H1 (cell line): ENCODE measurements around the gene COL9A2. TPM values are rescaled to one million over a fixed set of nuclear protein-coding genes. Genes with fewer than 3 reads are reported as not detected.

Experiments
- BCL11A ChIP-seq, 2 experiments: IDR thresholded peaks; one replicate each; pipeline ENCODE4 v1.6.1; 2011; ENCODE audit warnings: low read depth in 2 of 2, low read length in 2 of 2, mild to moderate bottlenecking in 2 of 2
- GTF2F1 ChIP-seq: IDR thresholded peaks from 2 replicates; pipeline ENCODE4 v1.6.1; 2012; ENCODE audit warnings: low read depth, low read length, improper control_type of control experiment, borderline replicate concordance
- HDAC6 ChIP-seq: IDR thresholded peaks from one replicate; pipeline ENCODE4 v1.7.1; 2012; ENCODE audit warnings: low read depth, mild to moderate bottlenecking, inconsistent platforms, low read length, moderate library complexity
- KDM1A ChIP-seq: fragments of 200-600, 300-600 bp; sonication (generic); IDR thresholded peaks from 2 replicates; pipeline ENCODE4 v1.7.1; 2016; ENCODE audit warnings: mild to moderate bottlenecking, low read length, borderline replicate concordance
- KDM4A ChIP-seq: IDR thresholded peaks from one replicate; pipeline ENCODE4 v1.7.1; 2012; ENCODE audit warnings: low read depth, mild to moderate bottlenecking, moderate library complexity, low read length, inconsistent platforms; ENCODE audit not compliant: severe bottlenecking
- SIRT6 ChIP-seq: IDR thresholded peaks from one replicate; pipeline ENCODE4 v1.7.1; 2012; ENCODE audit warnings: low read length, inconsistent platforms
- SRF ChIP-seq: IDR thresholded peaks from 2 replicates; pipeline ENCODE4 v1.6.1; 2011; ENCODE audit warnings: mild to moderate bottlenecking, low read depth, low read length, moderate library complexity
- polyA plus RNA-seq, 7 experiments: library from polyadenylated mRNA; depleted of rRNA in 3 of 7; stranded (reverse) in 5 of 7; unstranded in 2 of 7; fragments of >200 nt in 5 of 7; fragments of 200-250 nt in 2 of 7; gene quantifications; 1 replicate in 5 of 7; 2 replicates in 1 of 7; 4 replicates in 1 of 7; pipeline versions ENCODE4 v1.2.1 to v1.2.3, GENCODE V29; 2011 to 2013; ENCODE audit warnings: missing spikeins in 2 of 7, mixed read lengths in 2 of 7
- total RNA-seq: library from RNA; stranded (reverse); fragmentation: NEBNext Ultra II Directional; extraction: Animal tissue kit (Norgen Biotek cat#: 25700); gene quantifications from 2 replicates; pipeline ENCODE4 v1.2.1, GENCODE V29; 2021
- TF ChIP-seq, protein P1 (sequence below): IDR thresholded peaks from 2 replicates; pipeline ENCODE4 v1.6.1; 2011; ENCODE audit warnings: low read length, improper control_type of control experiment
- TF ChIP-seq, protein P2 (sequence below): IDR thresholded peaks from 2 replicates; pipeline ENCODE4 v1.6.1; 2011; ENCODE audit warnings: low read depth, mild to moderate bottlenecking, low read length; ENCODE audit not compliant: insufficient read depth
- TF ChIP-seq, protein P3 (sequence below), 3 experiments: IDR thresholded peaks; 1 replicate in 2 of 3; 2 replicates in 1 of 3; pipeline versions ENCODE4 v1.5.1 to v1.6.1; 2011; ENCODE audit warnings: low read length in 3 of 3, mild to moderate bottlenecking in 3 of 3, inconsistent platforms in 2 of 3, low read depth in 1 of 3, moderate library complexity in 1 of 3; ENCODE audit not compliant: insufficient read depth in 1 of 3; ENCODE audit errors: control extremely low read depth in 1 of 3
- TF ChIP-seq, protein P4 (sequence below): IDR thresholded peaks from 2 replicates; pipeline ENCODE4 v1.6.1; 2012; ENCODE audit warnings: inconsistent platforms

COL9A2 gene
- total and polyA plus RNA-seq, 2 of the 8 experiments (the other 6 are each of a cell fraction or from before 2014, with no cell fraction given), result 3.2 to 3.3 TPM

GRCh38 chr1:40313958-40314720 is 2.9 kb downstream of the COL9A2 start (continued):
- TF ChIP-seq KDM1A, result no peak
- no peak for TF ChIP-seq GTF2F1
- no peak for TF ChIP-seq BCL11A (IDR thresholded peaks at IDR 0.05; ENCODE audit: low read depth in 2 of 2, low read length in 2 of 2)
- TF ChIP-seq, protein P1, sequence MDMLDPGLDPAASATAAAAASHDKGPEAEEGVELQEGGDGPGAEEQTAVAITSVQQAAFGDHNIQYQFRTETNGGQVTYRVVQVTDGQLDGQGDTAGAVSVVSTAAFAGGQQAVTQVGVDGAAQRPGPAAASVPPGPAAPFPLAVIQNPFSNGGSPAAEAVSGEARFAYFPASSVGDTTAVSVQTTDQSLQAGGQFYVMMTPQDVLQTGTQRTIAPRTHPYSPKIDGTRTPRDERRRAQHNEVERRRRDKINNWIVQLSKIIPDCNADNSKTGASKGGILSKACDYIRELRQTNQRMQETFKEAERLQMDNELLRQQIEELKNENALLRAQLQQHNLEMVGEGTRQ, result no peak
- TF ChIP-seq SIRT6, result no peak
- TF ChIP-seq, protein P2, sequence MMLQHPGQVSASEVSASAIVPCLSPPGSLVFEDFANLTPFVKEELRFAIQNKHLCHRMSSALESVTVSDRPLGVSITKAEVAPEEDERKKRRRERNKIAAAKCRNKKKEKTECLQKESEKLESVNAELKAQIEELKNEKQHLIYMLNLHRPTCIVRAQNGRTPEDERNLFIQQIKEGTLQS, result no peak
- TF ChIP-seq HDAC6, result no peak
- TF ChIP-seq, protein P3, sequence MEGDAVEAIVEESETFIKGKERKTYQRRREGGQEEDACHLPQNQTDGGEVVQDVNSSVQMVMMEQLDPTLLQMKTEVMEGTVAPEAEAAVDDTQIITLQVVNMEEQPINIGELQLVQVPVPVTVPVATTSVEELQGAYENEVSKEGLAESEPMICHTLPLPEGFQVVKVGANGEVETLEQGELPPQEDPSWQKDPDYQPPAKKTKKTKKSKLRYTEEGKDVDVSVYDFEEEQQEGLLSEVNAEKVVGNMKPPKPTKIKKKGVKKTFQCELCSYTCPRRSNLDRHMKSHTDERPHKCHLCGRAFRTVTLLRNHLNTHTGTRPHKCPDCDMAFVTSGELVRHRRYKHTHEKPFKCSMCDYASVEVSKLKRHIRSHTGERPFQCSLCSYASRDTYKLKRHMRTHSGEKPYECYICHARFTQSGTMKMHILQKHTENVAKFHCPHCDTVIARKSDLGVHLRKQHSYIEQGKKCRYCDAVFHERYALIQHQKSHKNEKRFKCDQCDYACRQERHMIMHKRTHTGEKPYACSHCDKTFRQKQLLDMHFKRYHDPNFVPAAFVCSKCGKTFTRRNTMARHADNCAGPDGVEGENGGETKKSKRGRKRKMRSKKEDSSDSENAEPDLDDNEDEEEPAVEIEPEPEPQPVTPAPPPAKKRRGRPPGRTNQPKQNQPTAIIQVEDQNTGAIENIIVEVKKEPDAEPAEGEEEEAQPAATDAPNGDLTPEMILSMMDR (IDR thresholded peaks at IDR 0.05; ENCODE audit: control extremely low read depth in 1 of 3, insufficient read depth in 1 of 3, low read depth in 1 of 3, low read length in 3 of 3), result no peak
- TF ChIP-seq SRF, result no peak
- TF ChIP-seq KDM4A, result no peak
- TF ChIP-seq, protein P4, sequence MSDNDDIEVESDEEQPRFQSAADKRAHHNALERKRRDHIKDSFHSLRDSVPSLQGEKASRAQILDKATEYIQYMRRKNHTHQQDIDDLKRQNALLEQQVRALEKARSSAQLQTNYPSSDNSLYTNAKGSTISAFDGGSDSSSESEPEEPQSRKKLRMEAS, result no peak
- TF ChIP-seq, all 59 proteins: peak for 0
